ENCODE data around the gene NXPH2.
"Not testable (repeated sequence)": the region's sequence is repeated elsewhere in the genome, so short reads cannot be mapped to it uniquely, and the experiment has no call there.

NXPH2 gene

GRCh38 chr2:138752197-138752956 lies 27.8 kb downstream of the NXPH2 start:
- no peak for DNase-seq (ENCODE audit: low spot score)

GRCh38 chr2:138744713-138745112 lies 35.5 kb downstream of the NXPH2 start:
- DNase-seq (ENCODE audit: low spot score): no peak

GRCh38 chr2:138742441-138743057 lies 37.6 kb downstream of the NXPH2 start:
- DNase-seq (ENCODE audit: low spot score): no peak

- no peak for DNase-seq (ENCODE audit: low spot score)
Observed at GRCh38 chr2:138741851-138742250, 38.3 kb downstream of the NXPH2 start.

GRCh38 chr2:138737009-138737554 lies 43.1 kb downstream of the NXPH2 start:
- DNase-seq (ENCODE audit: low spot score): not testable (repeated sequence)

GRCh38 chr2:138732651-138733050 lies 47.5 kb downstream of the NXPH2 start:
- no peak for DNase-seq (ENCODE audit: low spot score)

GRCh38 chr2:138730497-138731030 lies 49.6 kb downstream of the NXPH2 start:
- no peak for DNase-seq (ENCODE audit: low spot score)

GRCh38 chr2:138727956-138728355 lies 52.2 kb downstream of the NXPH2 start:
- no peak for DNase-seq (ENCODE audit: low spot score)

- DNase-seq (ENCODE audit: low spot score): no peak
Observed at GRCh38 chr2:138726681-138727080, 53.5 kb downstream of the NXPH2 start.

- DNase-seq (ENCODE audit: low spot score): no peak
Observed at GRCh38 chr2:138724729-138725459, 55.3 kb downstream of the NXPH2 start.

GRCh38 chr2:138724327-138724726 lies 55.9 kb downstream of the NXPH2 start:
- DNase-seq (ENCODE audit: low spot score): no peak

- DNase-seq (ENCODE audit: low spot score): no peak
Observed at GRCh38 chr2:138723196-138723987, 56.8 kb downstream of the NXPH2 start.

- DNase-seq (ENCODE audit: low spot score): no peak
Observed at GRCh38 chr2:138722316-138722715, 57.9 kb downstream of the NXPH2 start.

- DNase-seq (ENCODE audit: low spot score): no peak
Observed at GRCh38 chr2:138720035-138720838, 60.0 kb downstream of the NXPH2 start.

GRCh38 chr2:138718405-138718804 lies 61.8 kb downstream of the NXPH2 start:
- no peak for DNase-seq (ENCODE audit: low spot score)

GRCh38 chr2:138716183-138716582 lies 64.0 kb downstream of the NXPH2 start:
- no peak for DNase-seq (ENCODE audit: low spot score)

- DNase-seq (ENCODE audit: low spot score): no peak
Observed at GRCh38 chr2:138713504-138713903, 66.7 kb downstream of the NXPH2 start.

GRCh38 chr2:138713069-138713496 lies 67.1 kb downstream of the NXPH2 start:
- DNase-seq (ENCODE audit: low spot score): no peak

- no peak for DNase-seq (ENCODE audit: low spot score)
Observed at GRCh38 chr2:138712212-138712979, 67.8 kb downstream of the NXPH2 start.

GRCh38 chr2:138711812-138712211 lies 68.4 kb downstream of the NXPH2 start:
- no peak for DNase-seq (ENCODE audit: low spot score)

Data from CD4-positive, alpha-beta T cell treated with Interleukin-6 at 100 ng/mL for 8 hours (primary cell).